ENCODE results near the gene CABS1.

GRCh38 chr4:70300215-70300614 is 34.6 kb upstream of the CABS1 start:
- TF ChIP-seq POLR2A (IDR thresholded peaks at IDR 0.05), result no peak
- TF ChIP-seq, protein P1, sequence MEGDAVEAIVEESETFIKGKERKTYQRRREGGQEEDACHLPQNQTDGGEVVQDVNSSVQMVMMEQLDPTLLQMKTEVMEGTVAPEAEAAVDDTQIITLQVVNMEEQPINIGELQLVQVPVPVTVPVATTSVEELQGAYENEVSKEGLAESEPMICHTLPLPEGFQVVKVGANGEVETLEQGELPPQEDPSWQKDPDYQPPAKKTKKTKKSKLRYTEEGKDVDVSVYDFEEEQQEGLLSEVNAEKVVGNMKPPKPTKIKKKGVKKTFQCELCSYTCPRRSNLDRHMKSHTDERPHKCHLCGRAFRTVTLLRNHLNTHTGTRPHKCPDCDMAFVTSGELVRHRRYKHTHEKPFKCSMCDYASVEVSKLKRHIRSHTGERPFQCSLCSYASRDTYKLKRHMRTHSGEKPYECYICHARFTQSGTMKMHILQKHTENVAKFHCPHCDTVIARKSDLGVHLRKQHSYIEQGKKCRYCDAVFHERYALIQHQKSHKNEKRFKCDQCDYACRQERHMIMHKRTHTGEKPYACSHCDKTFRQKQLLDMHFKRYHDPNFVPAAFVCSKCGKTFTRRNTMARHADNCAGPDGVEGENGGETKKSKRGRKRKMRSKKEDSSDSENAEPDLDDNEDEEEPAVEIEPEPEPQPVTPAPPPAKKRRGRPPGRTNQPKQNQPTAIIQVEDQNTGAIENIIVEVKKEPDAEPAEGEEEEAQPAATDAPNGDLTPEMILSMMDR (IDR thresholded peaks at IDR 0.05 in 4 of 5, conservative IDR thresholded peaks at IDR 0.05 in 1 of 5), result no peak

All from gastrocnemius medialis (tissue), 4 donors.